GM20000 (cell line): ENCODE results near the gene NUP160.
A peak's percentile ranks its signal among the peaks of the same experiment; 100 is the strongest.
"Not testable (repeated sequence)": the region's sequence is repeated elsewhere in the genome, so short reads cannot be mapped to it uniquely, and the experiment has no call there.

Experiments
- DNase-seq: peaks from one replicate; pipeline ENCODE4 v3.0.0; 2012; ENCODE audit warnings: low spot score
- CTCF ChIP-seq: IDR thresholded peaks from 2 replicates; pipeline ENCODE4 v1.5.1; 2012; ENCODE audit warnings: mild to moderate bottlenecking, control low read depth; ENCODE audit errors: extremely low read depth, missing control alignments

NUP160 gene

GRCh38 chr11:47847892-47848699 lies at the start of gene NUP160:
NUP160 (minus strand) TSS chr11:47848350; CDS start chr11:47848318, 32 bp downstream.
- TF ChIP-seq CTCF: no peak
- peak; percentile 87 for DNase-seq

- no peak for TF ChIP-seq CTCF
- DNase-seq: no peak
Observed at GRCh38 chr11:47896199-47896598, 48.0 kb upstream of the NUP160 start.

GRCh38 chr11:47895035-47895434 lies 46.9 kb upstream of the NUP160 start:
- TF ChIP-seq CTCF: no peak

GRCh38 chr11:47892546-47893276 lies 44.6 kb upstream of the NUP160 start:
- not testable (repeated sequence) for DNase-seq

More at GRCh38 chr11:47895035-47895434, 46.9 kb upstream of the NUP160 start:
- DNase-seq: no peak

GRCh38 chr11:47891886-47892285 lies 43.7 kb upstream of the NUP160 start:
- no peak for DNase-seq
- no peak for TF ChIP-seq CTCF

GRCh38 chr11:47889714-47890441 lies 41.7 kb upstream of the NUP160 start:
- no peak for DNase-seq
- no peak for TF ChIP-seq CTCF

- TF ChIP-seq CTCF: no peak
- no peak for DNase-seq
Observed at GRCh38 chr11:47887910-47888569, 39.9 kb upstream of the NUP160 start.
